Measurements from ENCODE around the gene C2CD5. TPM values are rescaled to one million over a fixed set of nuclear protein-coding genes. Genes with fewer than 3 reads are reported as not detected.

Gene C2CD5
- total RNA-seq, 1 experiment from 2014 or later: 22.9 TPM

- TF ChIP-seq ZNF274 (IDR thresholded peaks at IDR 0.05; ENCODE audit: low read depth, low read length): no peak
- TF ChIP-seq EGR1 (IDR thresholded peaks at IDR 0.05; ENCODE audit: low read depth): no peak
- TF ChIP-seq RAD21 (IDR thresholded peaks at IDR 0.05; ENCODE audit: low read depth): no peak
- no peak for TF ChIP-seq POLR2A (IDR thresholded peaks at IDR 0.05; ENCODE audit: borderline replicate concordance, extremely low read depth, insufficient read depth, insufficient read length)
- no peak for TF ChIP-seq SRF (IDR thresholded peaks at IDR 0.05; ENCODE audit: low read depth)
- no peak for TF ChIP-seq POLR2AphosphoS5 (IDR thresholded peaks at IDR 0.05; ENCODE audit: low read depth, low read length)
- TF ChIP-seq ZFX (IDR thresholded peaks at IDR 0.05): no peak
- TF ChIP-seq JUND (IDR thresholded peaks at IDR 0.05): no peak
- TF ChIP-seq SIN3A (IDR thresholded peaks at IDR 0.05; ENCODE audit: low read depth): no peak
- TF ChIP-seq ATF3 (IDR thresholded peaks at IDR 0.05): no peak
- TF ChIP-seq EZH2phosphoT487 (IDR thresholded peaks at IDR 0.05; ENCODE audit: borderline replicate concordance): no peak
- TF ChIP-seq EZH2 (IDR thresholded peaks at IDR 0.05): no peak
- no peak for TF ChIP-seq SP1 (IDR thresholded peaks at IDR 0.05; ENCODE audit: low read depth)
- no peak for TF ChIP-seq CEBPB (IDR thresholded peaks at IDR 0.05; ENCODE audit: low read depth)
- no peak for TF ChIP-seq CTCF (IDR thresholded peaks at IDR 0.05 in 2 of 3, conservative IDR thresholded peaks at IDR 0.05 in 1 of 3; ENCODE audit: borderline replicate concordance in 1 of 3, insufficient read depth in 1 of 3, low read depth in 2 of 3, low read length in 2 of 3)
- H3K79me2 ChIP-seq (ENCODE audit: insufficient read depth, low read length): no peaks in the 10 kb centered on the region
- intact Hi-C loops (cut with micrococcal nuclease): no loop called here
- H3K9me3 ChIP-seq (ENCODE audit: control insufficient read depth in 1 of 2, insufficient read depth in 1 of 2, low read depth in 1 of 2, low read length in 2 of 2): no peaks in the 10 kb centered on the region
- no peak overlapping the region for H3K27ac ChIP-seq (ENCODE audit: low read depth, low read length)
- H3K36me3 ChIP-seq (ENCODE audit: control insufficient read depth in 1 of 2, insufficient read depth in 2 of 2, low read length in 2 of 2): no peaks in the 10 kb centered on the region
- H3K4me3 ChIP-seq (replicated peaks in 1 of 2; ENCODE audit: low read depth in 1 of 2, low read length in 2 of 2): no peak overlapping the region
- H3K27me3 ChIP-seq (ENCODE audit: insufficient read depth, low read length): no peaks in the 10 kb centered on the region
- ChIA-PET CTCF (no interaction called here), RAD21 (ENCODE audit: low non-redundant PET in 1 of 2, low total read pairs in 2 of 2, uncharacterized antibody in 2 of 2, unreplicated experiment in 2 of 2) (no interaction called here), POLR2A (no interaction called here)
- BruUV-seq (replicated peaks): no TSS peak
- no peaks in the 10 kb centered on the region for H3K9me2 ChIP-seq (ENCODE audit: insufficient read depth)
- no peak for ATAC-seq
- H3K4me2 ChIP-seq (ENCODE audit: low read length): no peak overlapping the region
- no peak overlapping the region for H2AFZ ChIP-seq (ENCODE audit: low read depth, low read length, poor library complexity, severe bottlenecking)
- H4K20me1 ChIP-seq (ENCODE audit: insufficient read depth): no peaks in the 10 kb centered on the region
- no peaks in the 10 kb centered on the region for H3K4me1 ChIP-seq (ENCODE audit: control insufficient read depth in 1 of 2, insufficient read depth in 2 of 2, low read length in 2 of 2)
- DNase-seq (ENCODE audit: low read depth, low spot score): no peak
- H3K9ac ChIP-seq (ENCODE audit: low read length): no peak overlapping the region
Measured at GRCh38 chr12:22416801-22417200, 127.5 kb downstream of the C2CD5 start.
